H1 (cell line): ENCODE measurements around the gene UQCC5. TPM values are rescaled to one million over a fixed set of nuclear protein-coding genes. Genes with fewer than 3 reads are reported as not detected.

Experiments used
- CTCF ChIA-PET: fragments of 300-600 bp; sonication (Branson Sonifier 250); formaldehyde crosslinking; loops from one replicate; lab custom pipeline; 2021; ENCODE audit not compliant: partially characterized antibody; lab: Charles Lee
- POLR2A ChIA-PET: fragments of 300-600 bp; sonication (Branson Sonifier 250); formaldehyde crosslinking; loops from one replicate; lab custom pipeline; 2021; ENCODE audit warnings: inconsistent platforms; ENCODE audit not compliant: partially characterized antibody; lab: Charles Lee
- DNase-seq, 2 experiments: peaks; one replicate each; pipeline versions ENCODE4 v3.0.0 to v3.0.0-alpha.2; 2010 to 2022; ENCODE audit warnings: low spot score in 2 of 2, low read depth in 1 of 2, mixed read lengths in 1 of 2
- FAIRE-seq: peaks from 2 replicates; lab custom pipeline; 2011; peaks lifted over from hg19 to GRCh38; lab: Jason Lieb, UNC
- H2AFZ ChIP-seq: 2 replicates; pipeline ENCODE4 v1.8.1; 2012; ENCODE audit warnings: low read length, inconsistent platforms
- H2AK5ac ChIP-seq: 2 replicates; pipeline ENCODE4 v1.6.1; 2013; ENCODE audit warnings: low read depth, low read length
- H2BK120ac ChIP-seq: replicated peaks from 2 replicates; pipeline ENCODE3; 2013; ENCODE audit warnings: low read depth, low read length, inconsistent platforms
- H2BK12ac ChIP-seq: 2 replicates; pipeline ENCODE4 v1.6.1; 2013; ENCODE audit warnings: low read depth, low read length
- H2BK15ac ChIP-seq: 2 replicates; pipeline ENCODE4 v1.6.1; 2013; ENCODE audit warnings: low read length
- H2BK20ac ChIP-seq: 2 replicates; pipeline ENCODE4 v1.6.1; 2013; ENCODE audit warnings: low read length
- H2BK5ac ChIP-seq: 2 replicates; pipeline ENCODE4 v1.6.1; 2013; ENCODE audit warnings: low read depth, low read length
- H3K14ac ChIP-seq: 2 replicates; pipeline ENCODE4 v1.6.1; 2013; ENCODE audit warnings: inconsistent platforms; ENCODE audit not compliant: insufficient read length
- H3K18ac ChIP-seq: 2 replicates; pipeline ENCODE4 v1.6.1; 2013; ENCODE audit warnings: low read length; ENCODE audit errors: extremely low read depth
- H3K23ac ChIP-seq: 2 replicates; pipeline ENCODE4 v1.6.1; 2013; ENCODE audit warnings: inconsistent platforms; ENCODE audit not compliant: insufficient read length
- H3K23me2 ChIP-seq: 2 replicates; pipeline ENCODE4 v1.6.1; 2013; ENCODE audit warnings: low read depth, low read length
- H3K27ac ChIP-seq: 2 replicates; pipeline ENCODE4 v1.6.1; 2011; ENCODE audit warnings: low read depth, low read length, inconsistent platforms
- H3K27me3 ChIP-seq, 4 experiments: replicated peaks in 1 of 4; 1 replicate in 1 of 4; 2 replicates in 3 of 4; pipeline versions ENCODE4 v1.6.1 to v1.8.1; 2011 to 2013; ENCODE audit warnings: low read length in 3 of 4, mild to moderate bottlenecking in 3 of 4, inconsistent platforms in 2 of 4, mixed read lengths in 2 of 4, moderate library complexity in 1 of 4; ENCODE audit not compliant: control insufficient read depth in 3 of 4, insufficient read depth in 3 of 4; ENCODE audit errors: extremely low read depth in 1 of 4
- H3K36me3 ChIP-seq, 4 experiments: 2 replicates each; pipeline versions ENCODE4 v1.6.1 to v1.8.1; 2011 to 2013; ENCODE audit warnings: mild to moderate bottlenecking in 4 of 4, low read length in 3 of 4, moderate library complexity in 2 of 4, control low read depth in 1 of 4, inconsistent platforms in 1 of 4; ENCODE audit not compliant: insufficient read depth in 4 of 4, control insufficient read depth in 2 of 4
- H3K4ac ChIP-seq: replicated peaks from 2 replicates; pipeline ENCODE3; 2013; ENCODE audit warnings: low read length, low read depth, mixed read lengths, inconsistent platforms; ENCODE audit not compliant: insufficient read length
- H3K4me1 ChIP-seq, 4 experiments: replicated peaks in 1 of 4; 1 replicate in 1 of 4; 2 replicates in 3 of 4; pipeline versions ENCODE4 v1.6.1 to v1.8.1; 2011 to 2013; ENCODE audit warnings: low read length in 3 of 4, inconsistent platforms in 2 of 4, mixed read lengths in 1 of 4; ENCODE audit not compliant: insufficient read depth in 4 of 4, control insufficient read depth in 3 of 4
- H3K4me2 ChIP-seq, 2 experiments: 2 replicates each; pipeline versions ENCODE4 v1.6.1 to v1.8.1; 2011 to 2013; ENCODE audit warnings: low read depth in 2 of 2, low read length in 2 of 2, control low read depth in 1 of 2, inconsistent platforms in 1 of 2, mild to moderate bottlenecking in 1 of 2; ENCODE audit not compliant: insufficient read depth in 1 of 2
- H3K4me3 ChIP-seq, 4 experiments: fragments of 200-600, 300-600 bp in 1 of 4; sonication (generic), shearing (Covaris generic), sonication (Bioruptor Twin) in 1 of 4; 2 replicates each; pipeline versions ENCODE4 v1.5.1 to v1.8.1; 2011 to 2016; ENCODE audit warnings: low read length in 4 of 4, low read depth in 3 of 4, control low read depth in 2 of 4, inconsistent platforms in 2 of 4, mild to moderate bottlenecking in 2 of 4, mixed read lengths in 1 of 4, moderate library complexity in 1 of 4; ENCODE audit not compliant: insufficient read depth in 2 of 4; ENCODE audit errors: extremely low read depth in 1 of 4
- H3K56ac ChIP-seq: replicated peaks from 2 replicates; pipeline ENCODE3; 2013; ENCODE audit warnings: low read depth, mild to moderate bottlenecking, mixed read lengths, low read length, inconsistent platforms; ENCODE audit not compliant: insufficient read length
- H3K79me1 ChIP-seq: 2 replicates; pipeline ENCODE4 v1.6.1; 2013; ENCODE audit warnings: low read depth, low read length, control low read depth
- H3K79me2 ChIP-seq, 2 experiments: 2 replicates each; pipeline versions ENCODE4 v1.6.1 to v1.8.1; 2012 to 2013; ENCODE audit warnings: low read length in 2 of 2, mild to moderate bottlenecking in 2 of 2, inconsistent platforms in 1 of 2; ENCODE audit not compliant: insufficient read depth in 2 of 2, control insufficient read depth in 1 of 2
- H3K9ac ChIP-seq, 4 experiments: replicated peaks in 1 of 4; 1 replicate in 1 of 4; 2 replicates in 3 of 4; pipeline versions ENCODE4 v1.6.1 to v1.8.1; 2011 to 2013; ENCODE audit warnings: low read depth in 3 of 4, low read length in 3 of 4, control low read depth in 2 of 4, mild to moderate bottlenecking in 2 of 4, moderate library complexity in 2 of 4, inconsistent platforms in 1 of 4; ENCODE audit errors: extremely low read depth in 1 of 4
- H3K9me3 ChIP-seq, 2 experiments: 2 replicates each; pipeline versions ENCODE4 v1.6.1 to v1.8.1; 2012 to 2013; ENCODE audit warnings: mild to moderate bottlenecking in 2 of 2, moderate library complexity in 2 of 2, control low read depth in 1 of 2, inconsistent platforms in 1 of 2, low read depth in 1 of 2, low read length in 1 of 2, mixed read lengths in 1 of 2; ENCODE audit not compliant: insufficient read depth in 2 of 2
- H4K20me1 ChIP-seq, 2 experiments: replicated peaks in 1 of 2; 2 replicates each; pipeline versions ENCODE3 to v1.8.1; 2011 to 2013; ENCODE audit warnings: inconsistent platforms in 2 of 2, low read length in 2 of 2, mild to moderate bottlenecking in 1 of 2; ENCODE audit not compliant: insufficient read depth in 2 of 2, control insufficient read depth in 1 of 2
- H4K5ac ChIP-seq: 2 replicates; pipeline ENCODE4 v1.6.1; 2013; ENCODE audit warnings: low read length, low read depth, mixed read lengths, inconsistent platforms; ENCODE audit not compliant: insufficient read length
- H4K8ac ChIP-seq: 2 replicates; pipeline ENCODE4 v1.8.0; 2013; ENCODE audit warnings: mild to moderate bottlenecking, moderate library complexity, low read length, inconsistent platforms; ENCODE audit not compliant: insufficient read depth; ENCODE audit errors: extremely low read depth
- H4K91ac ChIP-seq: replicated peaks from 2 replicates; pipeline ENCODE3; 2013; ENCODE audit warnings: low read length, mixed read lengths, inconsistent platforms; ENCODE audit not compliant: insufficient read length
- EP300 ChIP-seq, 2 experiments: IDR thresholded peaks; 1 replicate in 1 of 2; 2 replicates in 1 of 2; pipeline ENCODE4 v1.6.1; 2011 to 2012; ENCODE audit warnings: low read depth in 2 of 2, low read length in 2 of 2, mild to moderate bottlenecking in 2 of 2, borderline replicate concordance in 1 of 2, inconsistent platforms in 1 of 2, moderate library complexity in 1 of 2
- FOSL1 ChIP-seq: IDR thresholded peaks from 2 replicates; pipeline ENCODE4 v1.6.1; 2011; ENCODE audit warnings: mild to moderate bottlenecking, low read depth, low read length, moderate library complexity; ENCODE audit not compliant: insufficient read depth
- JUN ChIP-seq: IDR thresholded peaks from 2 replicates; pipeline ENCODE4 v1.6.1; 2011; ENCODE audit warnings: low read depth, mild to moderate bottlenecking, improper control_type of control experiment, low read length
- NRF1 ChIP-seq: IDR thresholded peaks from 2 replicates; pipeline ENCODE4 v1.6.1; 2011; ENCODE audit warnings: mild to moderate bottlenecking, low read depth, low read length, improper control_type of control experiment
- POLR2AphosphoS5 ChIP-seq: IDR thresholded peaks from 2 replicates; pipeline ENCODE4 v1.6.1; 2011; ENCODE audit warnings: low read depth, low read length
- SP4 ChIP-seq: IDR thresholded peaks from 2 replicates; pipeline ENCODE4 v1.6.1; 2012; ENCODE audit warnings: low read length, inconsistent platforms
- WGBS, 2 experiments: shearing (Covaris generic) in 1 of 2; methylation state at CpG; one replicate each; pipeline versions ENCODE4 v1.1.6 to v1.1.7; 2013 to 2015; ENCODE audit warnings: low lambda C conversion rate in 2 of 2, mixed read lengths in 2 of 2, inconsistent platforms in 1 of 2, low coverage in 1 of 2, missing lambda C conversion rate in 1 of 2; ENCODE audit not compliant: insufficient replicate concordance in 2 of 2, insufficient coverage in 1 of 2, insufficient read length in 1 of 2; ENCODE audit errors: extremely low coverage in 1 of 2, missing lambda C conversion rate in 1 of 2; 5-methylcytosine and 5-hydroxymethylcytosine counted together
- polyA plus RNA-seq, 7 experiments: library from polyadenylated mRNA; depleted of rRNA in 3 of 7; stranded (reverse) in 5 of 7; unstranded in 2 of 7; fragments of >200 nt in 5 of 7; fragments of 200-250 nt in 2 of 7; gene quantifications; 1 replicate in 5 of 7; 2 replicates in 1 of 7; 4 replicates in 1 of 7; pipeline versions ENCODE4 v1.2.1 to v1.2.3, GENCODE V29; 2011 to 2013; ENCODE audit warnings: missing spikeins in 2 of 7, mixed read lengths in 2 of 7
- total RNA-seq: library from RNA; stranded (reverse); fragmentation: NEBNext Ultra II Directional; extraction: Animal tissue kit (Norgen Biotek cat#: 25700); gene quantifications from 2 replicates; pipeline ENCODE4 v1.2.1, GENCODE V29; 2021

The UQCC5 gene
- total and polyA plus RNA-seq, 2 of the 8 experiments (the other 6 are each of a cell fraction or from before 2014, with no cell fraction given), result 35.0 to 37.7 TPM

DNA sequence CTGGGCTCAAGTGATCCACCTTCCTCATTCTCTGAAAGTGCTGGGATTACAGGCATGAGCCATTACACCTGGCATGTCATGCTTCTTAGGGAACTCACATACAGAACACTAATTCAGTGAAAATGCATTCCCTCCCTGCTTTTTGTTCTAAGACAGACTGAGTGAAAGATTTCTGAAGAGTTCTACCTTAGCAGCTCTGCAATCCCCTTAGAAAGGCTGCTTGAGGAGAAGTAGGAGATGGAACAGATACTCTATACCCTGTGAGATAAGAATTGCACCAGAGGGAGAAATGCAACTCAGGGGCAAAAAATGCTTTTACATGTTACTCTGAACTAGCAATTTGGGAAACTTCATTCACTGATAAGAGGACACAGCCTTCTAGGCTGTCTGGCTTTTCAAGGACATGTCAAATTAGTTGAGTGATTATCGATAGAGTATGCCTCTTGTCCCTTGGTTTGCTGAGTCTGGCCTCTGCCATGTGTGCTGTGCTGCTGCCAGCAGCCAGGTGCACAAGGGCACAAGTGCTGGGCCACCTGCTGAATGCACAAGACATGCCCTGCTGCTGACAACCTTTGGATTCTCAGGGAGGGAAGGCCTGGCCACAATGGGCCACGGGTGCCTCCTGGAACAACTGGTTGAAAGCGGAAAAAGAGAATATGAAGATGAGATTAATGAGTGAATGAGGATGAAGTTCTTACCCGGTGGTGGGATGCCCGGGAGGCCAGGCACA, 17.8 kb downstream of the UQCC5 start:
- Histone ChIP-seq H3K36me3 (peaks cover 4 to 43% (median 14%) of the 10 kb centered on the region in 4 experiments; a peak in 5 of 8 replicates), H4K91ac (no peak overlapping the region), H3K4me2 (no peak overlapping the region), H3K18ac (no peak overlapping the region), H3K56ac (no peak overlapping the region), H3K4me1 (no peaks in the 10 kb centered on the region), H2BK120ac (no peak overlapping the region), H3K4me3 (no peak overlapping the region), H3K27me3 (no peaks in the 10 kb centered on the region), H4K5ac (no peak overlapping the region), H2BK12ac (no peak overlapping the region), H2AK5ac (no peak overlapping the region), H3K23ac (no peak overlapping the region), H2BK20ac (no peak overlapping the region), H3K27ac (no peak overlapping the region), H3K4ac (no peak overlapping the region), H2BK15ac (no peak overlapping the region), H3K9me3 (no peaks in the 10 kb centered on the region), H2BK5ac (no peak overlapping the region), H2AFZ (no peak overlapping the region), H4K20me1 (peaks cover 0 to 2% of the 10 kb centered on the region in 2 experiments), H3K79me2 (no peaks in the 10 kb centered on the region), H3K9ac (no peak overlapping the region), H3K23me2 (no peaks in the 10 kb centered on the region), H3K79me1 (peaks cover 2% of the 10 kb centered on the region), H4K8ac (no peak overlapping the region), H3K14ac (no peak overlapping the region)
- whole genome bisulfite sequencing, 2 experiments, result 98% methylated on average over 5 of the region's 5 CpGs; no CpG with 5 or more reads in 1 of the 2 experiments
- no peak for FAIRE-seq
- no peak for DNase-seq
- ChIA-PET CTCF (no interaction called here), POLR2A (no interaction called here)
- TF ChIP-seq NRF1 (no peak), EP300 (IDR thresholded peaks at IDR 0.05; ENCODE audit: borderline replicate concordance in 1 of 2, low read depth in 2 of 2, low read length in 2 of 2) (no peak), POLR2AphosphoS5 (no peak), JUN (no peak), FOSL1 (no peak), SP4 (no peak)
